HG03159 (cell line): Measurements from ENCODE around the gene TMEM139.

Experiments
- ATAC-seq: cut with Tn5 transposase; IDR thresholded peaks from one replicate; pipeline ENCODE4 v1.9.1; 2021; ENCODE audit warnings: mild to moderate bottlenecking, moderate library complexity; ENCODE audit not compliant: unreplicated experiment

Gene TMEM139

GRCh38 chr7:143284591-143285469 lies at the start of gene TMEM139:
TSS of gene TMEM139 (plus strand) at chr7:143284958. CDS start at chr7:143285958, 1,000 bp downstream.
- ATAC-seq = no peak

- ATAC-seq = no peak
Observed at GRCh38 chr7:143235561-143235960, 49.2 kb upstream of the TMEM139 start.

- ATAC-seq = no peak
Observed at GRCh38 chr7:143236408-143236990, 48.3 kb upstream of the TMEM139 start.

GRCh38 chr7:143237366-143237765 lies 47.4 kb upstream of the TMEM139 start:
- ATAC-seq = no peak

GRCh38 chr7:143238289-143238980 lies 46.3 kb upstream of the TMEM139 start:
- ATAC-seq = no peak

- ATAC-seq = no peak
Observed at GRCh38 chr7:143239813-143240212, 44.9 kb upstream of the TMEM139 start.

GRCh38 chr7:143240291-143241168 lies 44.2 kb upstream of the TMEM139 start:
- peak; percentile 91 for ATAC-seq

GRCh38 chr7:143242306-143242705 lies 42.5 kb upstream of the TMEM139 start:
- ATAC-seq = no peak

- ATAC-seq = no peak
Observed at GRCh38 chr7:143243111-143243510, 41.6 kb upstream of the TMEM139 start.

- no peak for ATAC-seq
Observed at GRCh38 chr7:143243614-143244013, 41.1 kb upstream of the TMEM139 start.

GRCh38 chr7:143244321-143244720 lies 40.4 kb upstream of the TMEM139 start:
- no peak for ATAC-seq

GRCh38 chr7:143245123-143245522 lies 39.6 kb upstream of the TMEM139 start:
- ATAC-seq = no peak

- no peak for ATAC-seq
Observed at GRCh38 chr7:143247372-143247771, 37.4 kb upstream of the TMEM139 start.

GRCh38 chr7:143248761-143249354 lies 35.9 kb upstream of the TMEM139 start:
- ATAC-seq = no peak

- ATAC-seq = no peak
Observed at GRCh38 chr7:143250199-143250598, 34.6 kb upstream of the TMEM139 start.

- ATAC-seq = no peak
Observed at GRCh38 chr7:143250822-143251221, 33.9 kb upstream of the TMEM139 start.

GRCh38 chr7:143252006-143252405 lies 32.8 kb upstream of the TMEM139 start:
- ATAC-seq = no peak

- ATAC-seq = no peak
Observed at GRCh38 chr7:143255564-143255963, 29.2 kb upstream of the TMEM139 start.

GRCh38 chr7:143256325-143256724 lies 28.4 kb upstream of the TMEM139 start:
- ATAC-seq = peak; percentile 20

- peak; percentile 81 for ATAC-seq
Observed at GRCh38 chr7:143256932-143257331, 27.8 kb upstream of the TMEM139 start.
